A673 (cell line): ENCODE measurements around the gene DTNA. TPM values are rescaled to one million over a fixed set of nuclear protein-coding genes. Genes with fewer than 3 reads are reported as not detected.
"Not testable (repeated sequence)": the region's sequence is repeated elsewhere in the genome, so short reads cannot be mapped to it uniquely, and the experiment has no call there.

Experiments used
- BruUV-seq: library from RNA; stranded (reverse); fragments of 400-500 nt; replicated peaks from 2 replicates; lab custom pipeline; 2021; lab: Mats Ljungman, UMichigan
- CTCF ChIA-PET: fragments of 300-600 bp; sonication (Branson Sonifier 250); formaldehyde crosslinking; loops from one replicate; lab custom pipeline; 2022; ENCODE audit warnings: antibody characterized with exemption; lab: Charles Lee
- POLR2A ChIA-PET: fragments of 300-600 bp; sonication (Branson Sonifier 250); formaldehyde crosslinking; loops from one replicate; lab custom pipeline; 2022; ENCODE audit warnings: antibody characterized with exemption; ENCODE audit not compliant: low non-redundant PET; lab: Charles Lee
- DNase-seq: peaks from one replicate; pipeline ENCODE4 v3.0.0-alpha.2; 2015; ENCODE audit warnings: low spot score
- H3K27ac ChIP-seq: fragments of 200-600 bp; sonication (generic); 2 replicates; pipeline ENCODE4 v1.5.1; 2016; ENCODE audit warnings: mixed run types, low read depth, mild to moderate bottlenecking, mixed read lengths, antibody characterized with exemption, low read length; ENCODE audit not compliant: poor library complexity, severe bottlenecking
- H3K27me3 ChIP-seq: fragments of 200-600 bp; sonication (generic); replicated peaks from 2 replicates; pipeline ENCODE4 v1.6.1; 2017; ENCODE audit warnings: mixed run types, low read depth, mild to moderate bottlenecking, mixed read lengths, antibody characterized with exemption, low read length; ENCODE audit not compliant: insufficient read depth, poor library complexity
- H3K36me3 ChIP-seq: fragments of 200-600 bp; sonication (generic); 2 replicates; pipeline ENCODE4 v1.6.1; 2016; ENCODE audit warnings: mixed run types, mild to moderate bottlenecking, mixed read lengths, antibody characterized with exemption, low read length; ENCODE audit not compliant: insufficient read depth, poor library complexity, severe bottlenecking
- H3K4me1 ChIP-seq: fragments of 200-600 bp; sonication (generic); 2 replicates; pipeline ENCODE4 v1.6.1; 2017; ENCODE audit warnings: mixed run types, mild to moderate bottlenecking, mixed read lengths, antibody characterized with exemption, low read length; ENCODE audit not compliant: insufficient read depth, poor library complexity, severe bottlenecking
- H3K4me3 ChIP-seq: fragments of 200-600 bp; sonication (generic); 2 replicates; pipeline ENCODE4 v1.5.1; 2016; ENCODE audit warnings: low read depth, mixed run types, mild to moderate bottlenecking, mixed read lengths, low read length; ENCODE audit not compliant: poor library complexity, severe bottlenecking
- H3K9me3 ChIP-seq: fragments of 200-600 bp; sonication (generic); 2 replicates; pipeline ENCODE4 v1.6.1; 2016; ENCODE audit warnings: mixed run types, low read depth, mild to moderate bottlenecking, mixed read lengths, antibody characterized with exemption, low read length; ENCODE audit not compliant: poor library complexity, severe bottlenecking
- CTCF ChIP-seq: fragments of 300-800, 200-600 bp; sonication (generic); conservative IDR thresholded peaks from 2 replicates; pipeline ENCODE4 v1.5.1; 2017; ENCODE audit warnings: low read depth, mild to moderate bottlenecking, antibody characterized with exemption, low read length, moderate library complexity, mixed read lengths
- EZH2 ChIP-seq: fragments of 200-600 bp; sonication (generic); IDR thresholded peaks from 2 replicates; pipeline ENCODE4 v1.6.1; 2017; ENCODE audit warnings: borderline replicate concordance, low read depth, mild to moderate bottlenecking, mixed read lengths, antibody characterized with exemption, low read length; ENCODE audit not compliant: poor library complexity, severe bottlenecking
- intact Hi-C: fragments of 100-400 bp; cut with micrococcal nuclease; formaldehyde crosslinking; loops from one replicate; pipeline ENCODE4 v1.10.0; 2022; ENCODE audit not compliant: unreplicated experiment
- total RNA-seq: library from RNA; stranded (reverse); gene quantifications from 2 replicates; pipeline ENCODE4 v1.2.3, GENCODE V29; 2021

DTNA gene
- total RNA-seq, 1 experiment from 2014 or later = 18.6 TPM

- no peak for DNase-seq
- Histone ChIP-seq H3K27ac (no peak overlapping the region), H3K36me3 (no peaks in the 10 kb centered on the region), H3K9me3 (no peaks in the 10 kb centered on the region), H3K27me3 (no peaks in the 10 kb centered on the region), H3K4me1 (no peaks in the 10 kb centered on the region), H3K4me3 (no peak overlapping the region)
- TF ChIP-seq EZH2 (no peak), CTCF (no peak)
- intact Hi-C loops = no loop called here
- CTCF ChIA-PET = no interaction called here
- no TSS peak for BruUV-seq
- POLR2A ChIA-PET = interaction anchor here (0.7 kb wide), 1 partner anchor 336 kb away, joined by 7 read pairs; the partner anchor contains the start of gene ZNF397
Measured at GRCh38 chr18:34904994-34905393, 194.9 kb downstream of the DTNA start.

GRCh38 chr18:34906985-34907384 is 196.9 kb downstream of the DTNA start:
- BruUV-seq, POLR2A ChIA-PET, CTCF ChIA-PET: not testable (repeated sequence)

GRCh38 chr18:34909637-34910364 is 199.7 kb downstream of the DTNA start:
- no peak for DNase-seq
- ChIA-PET POLR2A (no interaction called here), CTCF (interaction anchor here (0.5 kb wide), 1 partner anchor 43 kb away, joined by 3 read pairs; no protein-coding TSS in a partner anchor)
- no peak overlapping the region for H3K4me3 ChIP-seq
- no TSS peak for BruUV-seq
- H3K36me3 ChIP-seq = no peaks in the 10 kb centered on the region
- intact Hi-C loops = no loop called here
- TF ChIP-seq EZH2 = no peak
- TF ChIP-seq CTCF = no peak
- no peaks in the 10 kb centered on the region for H3K4me1 ChIP-seq
- H3K27me3 ChIP-seq = no peaks in the 10 kb centered on the region
- no peak overlapping the region for H3K27ac ChIP-seq
- H3K9me3 ChIP-seq = no peaks in the 10 kb centered on the region

More at GRCh38 chr18:34906985-34907384, 196.9 kb downstream of the DTNA start:
- H3K4me3 ChIP-seq, H3K27ac ChIP-seq, H3K27me3 ChIP-seq, H3K9me3 ChIP-seq, DNase-seq, H3K4me1 ChIP-seq, intact Hi-C loops, H3K36me3 ChIP-seq: not testable (repeated sequence)
